Stimulated activated CD8-positive, alpha-beta memory T cell treated with anti-CD3 and anti-CD28 coated beads, Interleukin-4, amount 100 ng/mL, for 48 hours (primary cell): Measurements from ENCODE around the gene RNF212.
A peak's percentile ranks its signal among the peaks of the same experiment; 100 is the strongest.

Experiments
- DNase-seq: peaks from one replicate; pipeline ENCODE4 v3.0.0-alpha.2; 2020

Gene RNF212

DNA sequence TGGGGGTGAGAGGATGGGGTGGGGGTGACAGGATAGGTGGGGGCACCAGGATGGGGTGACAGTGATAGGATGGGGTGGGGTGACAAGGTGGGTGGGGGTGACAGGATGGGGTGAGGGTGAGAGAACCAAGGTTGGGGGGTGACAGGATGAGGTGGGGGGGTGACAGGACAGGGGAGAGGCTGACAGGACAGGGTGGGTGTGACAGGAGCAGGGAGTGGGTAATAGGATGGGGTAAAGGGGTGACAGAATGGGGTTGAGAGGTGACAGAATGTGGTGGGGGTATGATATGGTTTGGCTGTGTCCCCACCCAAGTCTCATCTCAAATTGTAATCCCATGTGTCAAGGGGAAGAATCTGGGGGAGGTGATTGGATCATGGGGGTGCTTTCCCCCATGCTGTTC lies 26.0 kb downstream of the RNF212 start:
- no peak for DNase-seq

DNA sequence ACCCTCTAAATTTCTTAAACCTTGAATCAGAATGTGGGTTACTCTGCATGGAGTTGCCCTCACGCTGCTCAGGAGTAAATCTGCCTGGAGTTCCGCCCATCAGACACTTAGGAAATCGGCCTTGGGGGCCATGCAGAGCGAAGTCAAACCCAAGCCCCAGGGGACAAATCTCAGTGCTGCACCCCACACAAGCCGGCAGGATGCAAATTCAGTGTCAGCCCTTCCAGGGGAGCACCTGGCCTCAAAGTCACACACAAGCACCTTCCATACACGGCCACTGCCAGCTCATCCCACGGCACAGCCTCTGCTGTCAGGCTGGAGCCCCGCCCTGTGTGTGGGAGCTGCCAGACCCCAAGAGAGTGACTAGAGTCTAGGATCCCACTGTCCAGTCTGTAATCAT lies 27.4 kb downstream of the RNF212 start:
- DNase-seq, result no peak

- no peak for DNase-seq
Measured at GRCh38 chr4:1085404-1085799, 28.0 kb downstream of the RNF212 start.

GRCh38 chr4:1084796-1085403 lies 28.5 kb downstream of the RNF212 start:
- no peak for DNase-seq

- DNase-seq, result no peak
Measured at GRCh38 chr4:1084394-1084793, 29.0 kb downstream of the RNF212 start.

DNA sequence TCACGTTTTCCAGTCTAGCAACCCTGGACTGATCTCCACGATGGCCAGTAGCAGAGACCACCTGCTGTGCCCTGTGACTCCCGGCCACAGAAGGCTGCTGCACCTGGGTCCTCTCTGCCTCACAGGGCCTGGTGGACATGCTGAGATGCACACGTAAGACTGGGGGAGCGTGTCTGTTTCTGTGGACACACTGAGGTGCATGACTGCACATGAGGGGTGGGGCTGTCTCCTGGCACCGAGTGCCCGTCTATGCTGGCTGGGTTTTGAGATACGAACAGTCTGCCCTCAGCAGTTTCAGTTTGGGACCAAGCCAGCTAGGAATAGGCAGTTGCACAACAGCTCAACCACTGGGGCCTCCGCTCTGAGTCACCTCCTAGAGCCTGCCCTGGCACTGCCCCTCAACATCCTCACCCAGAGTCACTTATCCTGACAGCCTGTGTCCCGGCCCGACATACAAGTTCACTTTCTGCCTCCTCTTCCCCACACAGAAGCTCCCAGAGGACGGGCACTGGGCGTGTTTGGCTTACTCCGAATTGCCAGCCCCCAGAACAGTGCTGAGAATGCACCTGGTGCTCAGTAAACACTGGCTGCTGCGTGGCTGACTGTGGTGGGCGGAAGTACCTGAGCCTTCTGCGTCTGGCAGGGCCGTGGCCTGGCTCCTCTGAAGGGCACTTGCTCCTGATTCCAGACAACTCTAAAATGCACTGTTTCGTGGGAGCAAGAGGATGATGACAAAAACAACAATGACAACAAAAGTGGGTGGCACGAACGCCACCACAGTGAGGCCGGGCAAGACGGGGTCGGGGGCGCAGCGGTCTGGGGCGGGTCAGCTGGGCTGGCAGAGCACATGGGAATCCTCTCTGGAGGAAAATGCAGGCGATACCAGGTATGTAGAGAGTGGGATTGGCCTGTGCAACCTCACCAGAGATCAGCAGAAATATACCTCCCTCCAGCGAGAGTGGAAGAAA lies 30.9 kb downstream of the RNF212 start:
- DNase-seq, result no peak

GRCh38 chr4:1081689-1082040 lies 31.7 kb downstream of the RNF212 start:
- DNase-seq, result peak; percentile 43

- DNase-seq, result no peak
Measured at GRCh38 chr4:1080961-1081688, 32.2 kb downstream of the RNF212 start.

DNA sequence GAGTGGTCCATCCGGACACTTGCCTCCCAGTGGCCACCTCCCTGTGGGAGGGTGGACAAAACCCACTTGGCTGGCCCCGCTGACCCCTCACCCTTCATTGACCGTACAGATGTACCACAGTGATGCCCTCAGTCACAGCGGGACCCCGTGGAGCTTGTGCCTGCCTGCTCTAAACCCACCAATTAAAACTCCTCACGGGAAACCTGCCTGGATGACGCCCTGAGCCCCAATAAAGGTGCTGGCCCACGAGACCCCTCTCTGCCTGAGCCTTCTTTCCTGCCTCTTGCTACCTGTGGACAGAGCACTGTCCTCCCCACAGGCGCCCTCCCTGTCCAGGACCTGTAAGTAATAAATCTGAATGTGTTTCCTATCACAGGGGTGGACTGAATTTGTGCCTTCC lies 32.9 kb downstream of the RNF212 start:
- no peak for DNase-seq

- DNase-seq, result no peak
Measured at GRCh38 chr4:1079711-1080265, 33.6 kb downstream of the RNF212 start.

GRCh38 chr4:1078490-1078889 lies 34.9 kb downstream of the RNF212 start:
- DNase-seq, result no peak

GRCh38 chr4:1077711-1078477 lies 35.5 kb downstream of the RNF212 start:
- no peak for DNase-seq

- no peak for DNase-seq
Measured at GRCh38 chr4:1075809-1076699, 37.3 kb downstream of the RNF212 start.

DNA sequence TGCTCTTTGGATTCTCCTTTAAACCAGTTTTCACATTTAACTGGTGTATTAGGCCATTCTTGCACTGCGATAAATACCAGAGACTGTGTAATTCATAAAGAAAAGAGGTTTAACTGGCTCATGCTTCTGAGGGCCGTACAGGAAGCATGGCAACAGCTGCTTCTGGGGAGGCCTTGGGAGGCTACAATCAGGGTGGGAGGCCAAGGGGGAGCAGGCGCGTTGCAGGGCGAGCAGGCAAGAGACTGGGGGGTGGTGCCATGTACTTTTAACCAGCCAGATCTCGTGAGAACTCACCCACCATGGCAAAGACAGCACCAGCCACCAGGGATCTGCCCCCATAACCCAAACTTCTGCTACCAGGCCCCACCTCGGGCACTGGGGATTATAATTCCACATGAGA lies 38.1 kb downstream of the RNF212 start:
- DNase-seq, result no peak

DNA sequence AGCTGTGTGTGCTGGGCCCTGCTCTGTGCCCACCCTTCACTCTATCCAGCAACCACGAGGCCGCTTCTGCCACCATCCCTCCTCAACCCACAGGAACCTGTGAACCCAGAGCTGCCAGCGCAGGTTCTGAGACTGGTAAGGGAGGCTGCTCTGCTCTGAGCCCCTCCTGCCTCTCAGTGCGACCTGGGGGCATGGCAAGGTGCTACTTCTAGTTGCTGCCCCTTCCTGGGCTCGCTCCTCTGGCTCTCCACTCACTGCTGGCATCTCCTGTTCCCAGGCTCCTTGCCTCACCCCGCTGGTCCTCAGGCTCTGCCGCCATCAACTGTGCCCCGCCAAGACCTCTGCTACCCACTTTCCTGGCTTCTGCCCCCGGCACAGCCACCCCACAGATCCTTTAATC lies 39.3 kb downstream of the RNF212 start:
- DNase-seq, result no peak

DNA sequence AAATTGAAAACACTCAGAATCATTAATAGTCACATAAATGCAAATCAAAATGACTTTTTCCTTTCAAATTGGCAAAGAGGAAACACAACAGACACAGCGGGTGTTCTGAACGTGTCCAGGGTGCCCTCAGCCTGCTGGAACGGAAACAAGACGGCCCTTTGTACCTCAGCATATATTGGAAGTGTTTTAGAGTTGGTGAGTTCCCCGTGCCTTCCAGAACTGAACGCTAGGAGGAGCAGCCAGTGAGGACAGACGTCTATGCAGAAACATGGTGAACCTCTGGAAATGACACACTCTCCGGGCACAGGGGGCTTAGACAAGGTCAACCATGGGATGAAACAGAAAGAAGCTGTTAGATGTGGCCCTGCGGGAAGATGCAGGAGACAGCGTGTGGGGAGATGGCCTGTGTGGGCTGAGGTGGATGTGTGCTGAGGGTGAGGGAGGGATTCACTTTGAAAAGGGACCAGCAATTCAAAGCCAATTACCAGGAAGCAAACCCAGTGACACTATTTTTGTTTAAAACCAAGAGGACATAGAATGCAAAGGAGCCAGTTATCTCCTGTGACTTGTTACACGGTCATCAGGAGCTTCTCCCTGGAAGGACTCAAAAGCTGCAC lies 40.4 kb downstream of the RNF212 start:
- peak; percentile 65 for DNase-seq

DNA sequence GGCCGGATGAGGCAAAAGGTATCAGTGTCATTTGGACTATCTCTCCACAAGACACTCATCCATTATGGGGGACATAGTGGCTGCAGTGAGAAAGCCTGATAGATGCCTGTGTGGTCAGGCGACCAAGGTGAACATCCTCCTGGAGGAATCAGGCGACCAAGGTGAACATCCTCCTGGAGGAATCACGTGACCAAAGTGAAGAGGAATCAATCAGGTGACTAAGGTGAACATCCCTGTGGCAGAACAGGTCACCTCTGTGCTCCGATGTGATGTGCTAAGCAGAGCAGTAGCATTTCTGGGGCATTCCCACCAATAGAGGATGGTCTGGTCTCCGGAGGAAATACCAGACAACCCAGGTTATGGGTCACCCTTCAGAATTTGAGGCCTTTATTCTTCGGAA lies 44.0 kb downstream of the RNF212 start:
- DNase-seq, result no peak

DNA sequence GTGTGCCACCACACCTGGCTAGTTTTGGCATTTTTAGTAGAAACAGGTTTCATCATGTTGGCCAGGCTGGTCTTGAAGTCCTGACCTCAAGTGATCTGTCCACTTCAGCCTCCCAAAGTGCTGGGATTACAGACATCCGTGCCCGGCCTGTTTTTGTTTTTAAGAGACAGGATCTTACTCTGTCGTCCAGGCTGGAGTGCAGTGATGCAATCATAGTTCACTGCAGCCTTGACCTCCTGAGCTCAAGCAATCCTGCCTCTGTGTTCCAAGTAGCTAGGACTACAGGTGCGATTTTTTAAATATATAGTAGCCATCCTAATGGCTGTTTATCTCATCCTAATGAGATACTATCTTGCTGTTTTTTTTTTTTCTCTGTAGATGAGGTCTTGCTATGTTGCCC lies 47.6 kb downstream of the RNF212 start:
- no peak for DNase-seq

- DNase-seq, result no peak
Measured at GRCh38 chr4:1062419-1062818, 50.9 kb downstream of the RNF212 start.

DNA sequence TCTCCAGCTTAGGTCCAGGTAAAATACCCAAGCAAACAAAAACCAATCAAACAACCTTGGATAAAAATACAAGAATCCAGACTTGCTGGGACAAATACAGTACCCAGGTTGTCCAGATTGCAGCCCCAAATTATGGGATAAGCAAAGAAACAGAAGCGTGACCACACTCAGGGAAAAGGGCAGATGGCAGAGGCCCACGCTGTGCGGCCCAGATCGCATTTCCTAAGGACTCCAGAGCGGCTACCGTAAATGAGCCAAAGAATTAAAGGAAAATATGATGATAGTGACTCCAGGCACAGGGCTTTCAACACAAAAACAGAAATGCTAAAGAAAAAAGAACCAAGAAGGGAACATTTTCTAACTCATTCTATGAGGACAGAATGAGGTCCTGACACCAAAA lies 51.6 kb downstream of the RNF212 start:
- no peak for DNase-seq

DNA sequence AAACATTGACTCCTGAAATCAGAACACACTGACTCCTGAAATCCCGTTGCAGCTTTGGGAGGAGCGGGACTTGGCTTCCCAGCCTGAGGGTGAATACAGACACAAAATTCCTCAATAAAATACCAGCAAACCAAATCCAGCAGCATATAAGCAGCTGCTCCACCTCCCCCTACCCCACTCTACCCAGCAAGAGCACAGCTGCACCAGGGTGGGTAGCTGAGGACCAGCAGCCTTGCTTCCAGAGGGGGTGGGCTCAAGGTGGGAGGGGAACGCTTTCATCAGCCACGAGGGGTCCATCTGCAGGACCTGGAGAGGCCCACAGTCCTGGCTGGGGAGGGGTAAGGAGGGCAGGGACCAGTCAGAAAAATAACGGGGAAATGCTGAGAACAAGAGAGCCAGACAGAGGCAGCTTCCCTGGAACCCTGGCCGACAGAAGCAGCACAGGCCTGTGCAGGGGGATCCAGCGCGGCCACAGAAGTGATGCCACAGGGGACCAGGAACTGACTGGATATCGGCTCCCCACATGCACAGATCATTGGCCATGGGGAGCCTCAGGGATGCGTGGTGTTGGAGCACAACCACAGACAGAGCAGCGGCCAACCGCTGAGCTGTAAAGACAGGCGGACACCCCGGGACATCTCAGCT lies 52.2 kb downstream of the RNF212 start:
- DNase-seq, result no peak
